NCI-H524 (cell line): Measurements from ENCODE around the gene MACROD2.
"Not testable (repeated sequence)": the region's sequence is repeated elsewhere in the genome, so short reads cannot be mapped to it uniquely, and the experiment has no call there.

Experiments
- DNase-seq, 2 experiments: peaks; one replicate each; lab custom pipeline; 2025; lab: John Stamatoyannopoulos, UW

MACROD2 gene

GRCh38 chr20:14955399-14955798, 960.1 kb downstream of the MACROD2 start:
- DNase-seq: no peak

GRCh38 chr20:14956026-14956425, 960.7 kb downstream of the MACROD2 start:
- no peak for DNase-seq

- no peak for DNase-seq
Observed at GRCh38 chr20:14956538-14956937, 961.2 kb downstream of the MACROD2 start.

- DNase-seq: no peak
Observed at GRCh38 chr20:14957402-14957801, 962.1 kb downstream of the MACROD2 start.

- DNase-seq: no peak
Observed at GRCh38 chr20:14958626-14959025, 963.3 kb downstream of the MACROD2 start.

- no peak for DNase-seq
Observed at GRCh38 chr20:14959506-14960475, 964.5 kb downstream of the MACROD2 start.

- DNase-seq: no peak
Observed at GRCh38 chr20:14960831-14961230, 965.5 kb downstream of the MACROD2 start.

GRCh38 chr20:14963262-14963663, 967.9 kb downstream of the MACROD2 start:
- DNase-seq: no peak

GRCh38 chr20:14966203-14966602, 970.9 kb downstream of the MACROD2 start:
- no peak for DNase-seq

GRCh38 chr20:14966808-14967207, 971.5 kb downstream of the MACROD2 start:
- DNase-seq: no peak

GRCh38 chr20:14972256-14972655, 976.9 kb downstream of the MACROD2 start:
- DNase-seq: no peak

GRCh38 chr20:14972690-14973089, 977.4 kb downstream of the MACROD2 start:
- no peak for DNase-seq

GRCh38 chr20:14979453-14979986, 984.2 kb downstream of the MACROD2 start:
- no peak for DNase-seq

- DNase-seq: not testable (repeated sequence)
Observed at GRCh38 chr20:14981486-14981885, 986.2 kb downstream of the MACROD2 start.

- DNase-seq: not testable (repeated sequence)
Observed at GRCh38 chr20:14982324-14982723, 987.0 kb downstream of the MACROD2 start.

GRCh38 chr20:14984305-14984704, 989.0 kb downstream of the MACROD2 start:
- no peak for DNase-seq

- DNase-seq: no peak
Observed at GRCh38 chr20:14984768-14985622, 989.7 kb downstream of the MACROD2 start.

- no peak for DNase-seq
Observed at GRCh38 chr20:14986026-14986655, 990.8 kb downstream of the MACROD2 start.

GRCh38 chr20:14986656-14987055, 991.3 kb downstream of the MACROD2 start:
- DNase-seq: no peak

- no peak for DNase-seq
Observed at GRCh38 chr20:14989535-14990290, 994.4 kb downstream of the MACROD2 start.

- DNase-seq: no peak
Observed at GRCh38 chr20:14991023-14991422, 995.7 kb downstream of the MACROD2 start.
